GM19328 (cell line): Measurements from ENCODE around the gene SMPD3.

Experiments used
- ATAC-seq: cut with Tn5 transposase; IDR thresholded peaks from one replicate; pipeline ENCODE4 v1.9.1; 2021; ENCODE audit warnings: mild to moderate bottlenecking, moderate library complexity; ENCODE audit not compliant: unreplicated experiment

SMPD3 gene

GRCh38 chr16:68436581-68436980 is 11.7 kb downstream of the SMPD3 start:
- ATAC-seq = no peak

- ATAC-seq = no peak
Measured at GRCh38 chr16:68434624-68435210, 13.6 kb downstream of the SMPD3 start.

GRCh38 chr16:68433316-68433715 is 15.0 kb downstream of the SMPD3 start:
- ATAC-seq = no peak

GRCh38 chr16:68432701-68433100 is 15.6 kb downstream of the SMPD3 start:
- ATAC-seq = no peak

GRCh38 chr16:68429076-68429854 is 19.0 kb downstream of the SMPD3 start:
- ATAC-seq = no peak

GRCh38 chr16:68427649-68428303 is 20.5 kb downstream of the SMPD3 start:
- ATAC-seq = no peak

GRCh38 chr16:68426347-68426652 is 22.0 kb downstream of the SMPD3 start:
- ATAC-seq = no peak

GRCh38 chr16:68425498-68426346 is 22.6 kb downstream of the SMPD3 start:
- ATAC-seq = no peak

- ATAC-seq = no peak
Measured at GRCh38 chr16:68423771-68424170, 24.5 kb downstream of the SMPD3 start.

GRCh38 chr16:68422396-68422960 is 25.8 kb downstream of the SMPD3 start:
- ATAC-seq = no peak

- ATAC-seq = no peak
Measured at GRCh38 chr16:68421076-68421475, 27.2 kb downstream of the SMPD3 start.

- no peak for ATAC-seq
Measured at GRCh38 chr16:68420366-68420942, 27.9 kb downstream of the SMPD3 start.

GRCh38 chr16:68417711-68418301 is 30.5 kb downstream of the SMPD3 start:
- no peak for ATAC-seq

- no peak for ATAC-seq
Measured at GRCh38 chr16:68416057-68417046, 32.0 kb downstream of the SMPD3 start.

GRCh38 chr16:68414581-68414980 is 33.7 kb downstream of the SMPD3 start:
- no peak for ATAC-seq

- no peak for ATAC-seq
Measured at GRCh38 chr16:68412061-68412460, 36.2 kb downstream of the SMPD3 start.

GRCh38 chr16:68411086-68411485 is 37.2 kb downstream of the SMPD3 start:
- ATAC-seq = no peak

- ATAC-seq = no peak
Measured at GRCh38 chr16:68408967-68409366, 39.3 kb downstream of the SMPD3 start.

- no peak for ATAC-seq
Measured at GRCh38 chr16:68408428-68408827, 39.9 kb downstream of the SMPD3 start.
